Activated CD8-positive, alpha-beta memory T cell treated with anti-CD3 and anti-CD28 coated beads for 1 hour (primary cell): ENCODE data around the gene NTNG1.

Experiments used
- DNase-seq, 2 donors: peaks; one replicate each; pipeline ENCODE4 v3.0.0-alpha.2; 2020; ENCODE audit warnings: low read depth in 1 of 2; ENCODE audit errors: extremely low read depth in 1 of 2

The NTNG1 gene

GRCh38 chr1:107443860-107444259 lies 303.0 kb downstream of the NTNG1 start:
- DNase-seq = no peak

- no peak for DNase-seq
These were observed 303.5 kb downstream of the NTNG1 start for GRCh38 chr1:107444302-107444701.

- DNase-seq = no peak
These were observed 308.5 kb downstream of the NTNG1 start for GRCh38 chr1:107449326-107449725.

GRCh38 chr1:107450899-107451664 lies 310.2 kb downstream of the NTNG1 start:
- no peak for DNase-seq

GRCh38 chr1:107451715-107452114 lies 310.9 kb downstream of the NTNG1 start:
- no peak for DNase-seq

- DNase-seq = no peak
These were observed 314.0 kb downstream of the NTNG1 start for GRCh38 chr1:107454791-107455190.

GRCh38 chr1:107457989-107458388 lies 317.1 kb downstream of the NTNG1 start:
- no peak for DNase-seq

GRCh38 chr1:107459204-107459904 lies 318.5 kb downstream of the NTNG1 start:
- DNase-seq = no peak

GRCh38 chr1:107460035-107460434 lies 319.2 kb downstream of the NTNG1 start:
- no peak for DNase-seq

GRCh38 chr1:107464827-107465226 lies 324.0 kb downstream of the NTNG1 start:
- no peak for DNase-seq

- DNase-seq = no peak
These were observed 326.4 kb downstream of the NTNG1 start for GRCh38 chr1:107467286-107467685.

- DNase-seq = no peak
These were observed 327.0 kb downstream of the NTNG1 start for GRCh38 chr1:107467811-107468210.

- DNase-seq = no peak
These were observed 332.2 kb downstream of the NTNG1 start for GRCh38 chr1:107473065-107473464.

- DNase-seq = no peak
These were observed 334.2 kb downstream of the NTNG1 start for GRCh38 chr1:107474877-107475612.

- no peak for DNase-seq
These were observed 336.4 kb downstream of the NTNG1 start for GRCh38 chr1:107477233-107477632.

GRCh38 chr1:107479865-107480350 lies 339.1 kb downstream of the NTNG1 start:
- DNase-seq = no peak

GRCh38 chr1:107480548-107481415 lies 339.9 kb downstream of the NTNG1 start:
- no peak for DNase-seq

- no peak for DNase-seq
These were observed 341.0 kb downstream of the NTNG1 start for GRCh38 chr1:107481756-107482384.

- DNase-seq = no peak
These were observed 343.1 kb downstream of the NTNG1 start for GRCh38 chr1:107483949-107484348.

GRCh38 chr1:107486349-107486748 lies 345.5 kb downstream of the NTNG1 start:
- no peak for DNase-seq
